Muscle layer of colon (tissue), 2 donors: Measurements from ENCODE around the gene OLFML2B.
"Not testable (repeated sequence)": the region's sequence is repeated elsewhere in the genome, so short reads cannot be mapped to it uniquely, and the experiment has no call there.

Experiments
- H3K27ac ChIP-seq: one replicate; pipeline ENCODE4 v1.7.0; 2013; ENCODE audit warnings: low read depth, mild to moderate bottlenecking, low read length, moderate library complexity
- H3K27me3 ChIP-seq, 2 donors: one replicate each; pipeline ENCODE4 v1.7.0; 2013; ENCODE audit warnings: low read length in 2 of 2, mild to moderate bottlenecking in 2 of 2; ENCODE audit not compliant: insufficient read depth in 2 of 2, control insufficient read depth in 1 of 2
- H3K36me3 ChIP-seq: one replicate; pipeline ENCODE4 v1.7.0; 2013; ENCODE audit warnings: mild to moderate bottlenecking, low read length; ENCODE audit not compliant: insufficient read depth
- H3K4me1 ChIP-seq: one replicate; pipeline ENCODE4 v1.7.0; 2013; ENCODE audit warnings: mild to moderate bottlenecking, low read length; ENCODE audit not compliant: insufficient read depth
- H3K4me3 ChIP-seq, 2 donors: one replicate each; pipeline ENCODE4 v1.7.0; 2013; ENCODE audit warnings: low read length in 2 of 2, low read depth in 1 of 2, mild to moderate bottlenecking in 1 of 2, moderate library complexity in 1 of 2
- H3K9ac ChIP-seq: one replicate; pipeline ENCODE4 v1.7.0; 2013; ENCODE audit warnings: low read length
- H3K9me3 ChIP-seq: one replicate; pipeline ENCODE4 v1.7.0; 2013; ENCODE audit warnings: mild to moderate bottlenecking, low read length
- donor health status: abdominal sarcoma.
- donor health status: Adenocarcinoma of cecum.

The OLFML2B gene

GRCh38 chr1:162023547-162024501, at the start of gene OLFML2B:
Gene OLFML2B, minus strand, starts transcription at chr1:162023869. Its CDS starts 439 bp downstream, at chr1:162023430.
- Histone ChIP-seq H3K27ac (peak within 1 kb of the TSS; percentile 84), H3K9me3 (no peaks in the 10 kb centered on the region), H3K4me1 (peaks cover 35% of the 10 kb centered on the region), H3K27me3 (no peaks in the 10 kb centered on the region), H3K4me3 (peak within 1 kb of the TSS; percentile 70 to 87), H3K9ac (peak within 1 kb of the TSS; percentile 54), H3K36me3 (peaks cover 6% of the 10 kb centered on the region)

- H3K4me1 ChIP-seq, result peaks cover 18% of the 10 kb centered on the region
- H3K27me3 ChIP-seq, result no peaks in the 10 kb centered on the region
- H3K27ac ChIP-seq, result no peak overlapping the region
- H3K9ac ChIP-seq, result no peak overlapping the region
- H3K36me3 ChIP-seq, result no peaks in the 10 kb centered on the region
- H3K4me3 ChIP-seq, result no peak overlapping the region
- no peaks in the 10 kb centered on the region for H3K9me3 ChIP-seq
These were observed 49.1 kb upstream of the OLFML2B start for GRCh38 chr1:162072740-162073139.

GRCh38 chr1:162070825-162071224, 47.2 kb upstream of the OLFML2B start:
- peak overlapping the region; percentile 55 to 72 for H3K4me3 ChIP-seq
- H3K27me3 ChIP-seq, result no peaks in the 10 kb centered on the region
- no peak overlapping the region for H3K9ac ChIP-seq

GRCh38 chr1:162070094-162070748, 46.6 kb upstream of the OLFML2B start:
- no peak overlapping the region for H3K27ac ChIP-seq
- no peaks in the 10 kb centered on the region for H3K27me3 ChIP-seq
- peak overlapping the region; percentile 19 for H3K9ac ChIP-seq

More at GRCh38 chr1:162070825-162071224, 47.2 kb upstream of the OLFML2B start:
- Histone ChIP-seq H3K9me3 (no peaks in the 10 kb centered on the region), H3K4me1 (peaks cover 18% of the 10 kb centered on the region), H3K27ac (no peak overlapping the region), H3K36me3 (no peaks in the 10 kb centered on the region)

GRCh38 chr1:162069334-162070093, 45.8 kb upstream of the OLFML2B start, which contains the start of gene NOS1AP:
Gene NOS1AP, plus strand, starts transcription at chr1:162069691. Its CDS starts 487 bp downstream, at chr1:162070178.
- peak within 1 kb of the TSS; percentile 64 for H3K27ac ChIP-seq
- no peaks in the 10 kb centered on the region for H3K27me3 ChIP-seq
- no peaks in the 10 kb centered on the region for H3K36me3 ChIP-seq
- peak within 1 kb of the TSS; percentile 55 to 72 for H3K4me3 ChIP-seq
- no peaks in the 10 kb centered on the region for H3K9me3 ChIP-seq
- peaks cover 18% of the 10 kb centered on the region for H3K4me1 ChIP-seq
- H3K9ac ChIP-seq, result peak within 1 kb of the TSS; percentile 19

More at GRCh38 chr1:162070094-162070748, 46.6 kb upstream of the OLFML2B start:
- Histone ChIP-seq H3K4me1 (peaks cover 18% of the 10 kb centered on the region), H3K4me3 (peak overlapping the region; percentile 55 to 72), H3K36me3 (no peaks in the 10 kb centered on the region), H3K9me3 (no peaks in the 10 kb centered on the region)

- Histone ChIP-seq H3K36me3 (no peaks in the 10 kb centered on the region), H3K27me3 (no peaks in the 10 kb centered on the region), H3K27ac (no peak overlapping the region), H3K9ac (no peak overlapping the region), H3K4me1 (peaks cover 18% of the 10 kb centered on the region), H3K9me3 (no peaks in the 10 kb centered on the region), H3K4me3 (no peak overlapping the region)
These were observed 44.6 kb upstream of the OLFML2B start for GRCh38 chr1:162068301-162068700.

- no peak overlapping the region for H3K9ac ChIP-seq
- no peaks in the 10 kb centered on the region for H3K27me3 ChIP-seq
- H3K4me1 ChIP-seq, result peaks cover 15% of the 10 kb centered on the region
- no peak overlapping the region for H3K4me3 ChIP-seq
- no peak overlapping the region for H3K27ac ChIP-seq
- no peaks in the 10 kb centered on the region for H3K36me3 ChIP-seq
- H3K9me3 ChIP-seq, result no peaks in the 10 kb centered on the region
These were observed 43.8 kb upstream of the OLFML2B start for GRCh38 chr1:162067466-162067865.

GRCh38 chr1:162066836-162067235, 43.2 kb upstream of the OLFML2B start:
- H3K4me1 ChIP-seq, H3K27me3 ChIP-seq, H3K36me3 ChIP-seq, H3K9ac ChIP-seq, H3K4me3 ChIP-seq, H3K9me3 ChIP-seq, H3K27ac ChIP-seq: not testable (repeated sequence)

GRCh38 chr1:162065016-162065415, 41.3 kb upstream of the OLFML2B start:
- Histone ChIP-seq H3K4me3 (no peak overlapping the region), H3K27me3 (no peaks in the 10 kb centered on the region), H3K4me1 (peaks cover 3% of the 10 kb centered on the region), H3K27ac (no peak overlapping the region), H3K9ac (no peak overlapping the region), H3K9me3 (no peaks in the 10 kb centered on the region), H3K36me3 (no peaks in the 10 kb centered on the region)

- H3K9ac ChIP-seq, result no peak overlapping the region
- no peaks in the 10 kb centered on the region for H3K27me3 ChIP-seq
- H3K4me1 ChIP-seq, result no peaks in the 10 kb centered on the region
- H3K27ac ChIP-seq, result no peak overlapping the region
- no peaks in the 10 kb centered on the region for H3K36me3 ChIP-seq
- H3K4me3 ChIP-seq, result no peak overlapping the region
- no peaks in the 10 kb centered on the region for H3K9me3 ChIP-seq
These were observed 38.9 kb upstream of the OLFML2B start for GRCh38 chr1:162062542-162063015.

GRCh38 chr1:162060314-162060713, 36.6 kb upstream of the OLFML2B start:
- no peaks in the 10 kb centered on the region for H3K36me3 ChIP-seq
- no peak overlapping the region for H3K27ac ChIP-seq
- H3K27me3 ChIP-seq, result no peaks in the 10 kb centered on the region
- H3K9me3 ChIP-seq, result no peaks in the 10 kb centered on the region
- no peak overlapping the region for H3K4me3 ChIP-seq
- H3K9ac ChIP-seq, result no peak overlapping the region
- H3K4me1 ChIP-seq, result no peaks in the 10 kb centered on the region
